Mucosa of gallbladder (tissue), 1 donor: Measurements from ENCODE around the gene RHOV. TPM values are rescaled to one million over a fixed set of nuclear protein-coding genes. Genes with fewer than 3 reads are reported as not detected.

Source experiments
- DNase-seq: peaks from one replicate; pipeline ENCODE4 v3.0.0-alpha.2; 2020; ENCODE audit warnings: low spot score
- total RNA-seq: library from RNA; stranded (reverse); gene quantifications from one replicate; pipeline ENCODE4 v1.2.1, GENCODE V29; 2021
- donor health status: DM: no; HTN: no; CAD: no.

The RHOV gene
- total RNA-seq, 1 donor from 2014 or later = 0.63 TPM

GRCh38 chr15:40845511-40846284 lies 28.3 kb downstream of the RHOV start:
- peak; percentile 91 for DNase-seq

GRCh38 chr15:40845036-40845435 lies 29.0 kb downstream of the RHOV start:
- no peak for DNase-seq

- DNase-seq = no peak
These were observed 29.4 kb downstream of the RHOV start for GRCh38 chr15:40844696-40845030.

- peak; percentile 71 for DNase-seq
These were observed 29.9 kb downstream of the RHOV start, which contains the start of gene SPINT1 for GRCh38 chr15:40843885-40844695. Gene SPINT1, plus strand, starts transcription at chr15:40844048. Its CDS starts 507 bp downstream, at chr15:40844555.

GRCh38 chr15:40843261-40843884 lies 30.7 kb downstream of the RHOV start:
- no peak for DNase-seq

GRCh38 chr15:40841741-40842140 lies 32.3 kb downstream of the RHOV start:
- DNase-seq = no peak

- DNase-seq = no peak
These were observed 35.3 kb downstream of the RHOV start for GRCh38 chr15:40838756-40839155.

- no peak for DNase-seq
These were observed 38.0 kb downstream of the RHOV start for GRCh38 chr15:40836020-40836419.

GRCh38 chr15:40832903-40833302 lies 41.1 kb downstream of the RHOV start:
- DNase-seq = no peak

GRCh38 chr15:40831861-40832260 lies 42.2 kb downstream of the RHOV start:
- DNase-seq = no peak

- no peak for DNase-seq
These were observed 43.1 kb downstream of the RHOV start for GRCh38 chr15:40830884-40831283.

- DNase-seq = no peak
These were observed 44.9 kb downstream of the RHOV start for GRCh38 chr15:40829115-40829514.

- DNase-seq = peak; percentile 76
These were observed 45.5 kb downstream of the RHOV start, which contains the start of gene PPP1R14D for GRCh38 chr15:40828447-40829036. Gene PPP1R14D, minus strand, starts transcription at chr15:40828708. Its CDS starts 67 bp downstream, at chr15:40828641.

GRCh38 chr15:40826423-40827075 lies 47.5 kb downstream of the RHOV start:
- DNase-seq = no peak

GRCh38 chr15:40825661-40826422 lies 48.2 kb downstream of the RHOV start:
- DNase-seq = no peak

GRCh38 chr15:40823572-40824343 lies 50.3 kb downstream of the RHOV start:
- no peak for DNase-seq
